AG09319 (cell line): Measurements from ENCODE around the gene RIGI.

Experiments used
- DNase-seq: peaks from one replicate; pipeline ENCODE4 v3.0.0-alpha.2; 2010; ENCODE audit warnings: low read depth; ENCODE audit errors: extremely low read depth
- CTCF ChIP-seq: IDR thresholded peaks from 2 replicates; pipeline ENCODE4 v1.5.1; 2011; ENCODE audit warnings: low read depth, mild to moderate bottlenecking, inconsistent platforms, low read length, moderate library complexity

The RIGI gene

GRCh38 chr9:32526041-32526706 is at the start of gene RIGI:
TSS of gene RIGI (minus strand) at chr9:32526196. CDS start at chr9:32526166, 30 bp downstream.
- TF ChIP-seq CTCF: peak; percentile 39
- DNase-seq: peak; percentile 76

GRCh38 chr9:32574858-32575257 is 48.9 kb upstream of the RIGI start:
- TF ChIP-seq CTCF: no peak
- no peak for DNase-seq

GRCh38 chr9:32573821-32574220 is 47.8 kb upstream of the RIGI start:
- TF ChIP-seq CTCF: no peak
- DNase-seq: no peak

- peak; percentile 60 for DNase-seq
- TF ChIP-seq CTCF: no peak; the same call in 1 of the 2 replicates
Measured at GRCh38 chr9:32572900-32573523, 47.0 kb upstream of the RIGI start, which contains the start of gene NDUFB6. TSS of gene NDUFB6 (minus strand) at chr9:32573159. CDS start at chr9:32573060, 99 bp downstream.

- no peak for DNase-seq
- TF ChIP-seq CTCF: peak; percentile 74
Measured at GRCh38 chr9:32571969-32572899, 46.2 kb upstream of the RIGI start.

- no peak for TF ChIP-seq CTCF
- no peak for DNase-seq
Measured at GRCh38 chr9:32570262-32570661, 44.3 kb upstream of the RIGI start.
